ENCODE results near the gene QRICH1. TPM values are rescaled to one million over a fixed set of nuclear protein-coding genes. Genes with fewer than 3 reads are reported as not detected.

QRICH1 gene
- total and polyA plus RNA-seq, 2 of the 13 experiments (the other 11 are each of a cell fraction or from before 2014, with no cell fraction given), result 52.6 to 102 TPM

DNA sequence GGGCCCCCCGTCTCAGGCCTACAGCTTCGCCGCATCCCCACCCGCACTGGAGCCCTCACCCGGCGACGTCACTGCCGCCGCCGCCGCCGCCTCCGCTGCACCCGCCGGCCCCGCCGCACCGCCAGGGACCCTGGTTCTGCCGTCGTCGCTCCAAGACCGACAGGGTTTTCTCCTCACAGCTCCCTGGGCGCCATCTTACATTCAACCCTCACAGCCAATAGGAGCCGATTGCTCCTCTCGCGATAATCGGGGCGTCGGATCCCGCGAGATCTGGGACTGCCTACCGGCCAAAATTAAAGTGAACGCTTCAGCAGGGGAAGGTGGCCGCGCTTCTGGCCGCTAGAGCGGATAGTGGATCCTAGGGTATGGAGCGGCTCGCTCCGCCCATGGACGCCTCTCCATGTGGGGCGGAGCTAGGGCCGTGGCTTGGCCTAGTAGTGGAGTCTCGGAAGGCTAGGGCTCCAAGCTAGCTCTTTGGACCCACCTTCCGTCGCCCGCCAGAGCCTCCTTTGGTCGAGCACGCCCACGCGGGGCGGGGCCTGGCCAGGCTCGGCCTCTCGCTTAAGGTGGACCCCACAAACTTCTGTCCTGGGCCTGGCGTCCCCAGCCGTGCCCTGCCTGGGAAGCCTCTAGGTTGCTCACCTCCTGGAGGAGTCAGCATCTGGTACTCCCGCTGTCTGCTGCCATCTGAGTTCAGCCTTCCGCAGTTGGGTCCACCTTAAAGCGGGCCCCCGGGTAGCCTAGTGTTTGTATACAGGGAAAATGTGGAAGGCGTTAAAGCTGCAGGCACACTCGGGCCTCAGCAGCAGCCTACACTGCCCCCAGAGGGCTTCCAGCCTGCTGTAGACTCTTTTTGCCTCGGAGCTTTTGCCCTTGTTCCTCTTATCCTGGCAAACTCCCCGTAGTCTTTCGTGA, at the start of gene QRICH1 (continued):
- TF ChIP-seq, protein P1, sequence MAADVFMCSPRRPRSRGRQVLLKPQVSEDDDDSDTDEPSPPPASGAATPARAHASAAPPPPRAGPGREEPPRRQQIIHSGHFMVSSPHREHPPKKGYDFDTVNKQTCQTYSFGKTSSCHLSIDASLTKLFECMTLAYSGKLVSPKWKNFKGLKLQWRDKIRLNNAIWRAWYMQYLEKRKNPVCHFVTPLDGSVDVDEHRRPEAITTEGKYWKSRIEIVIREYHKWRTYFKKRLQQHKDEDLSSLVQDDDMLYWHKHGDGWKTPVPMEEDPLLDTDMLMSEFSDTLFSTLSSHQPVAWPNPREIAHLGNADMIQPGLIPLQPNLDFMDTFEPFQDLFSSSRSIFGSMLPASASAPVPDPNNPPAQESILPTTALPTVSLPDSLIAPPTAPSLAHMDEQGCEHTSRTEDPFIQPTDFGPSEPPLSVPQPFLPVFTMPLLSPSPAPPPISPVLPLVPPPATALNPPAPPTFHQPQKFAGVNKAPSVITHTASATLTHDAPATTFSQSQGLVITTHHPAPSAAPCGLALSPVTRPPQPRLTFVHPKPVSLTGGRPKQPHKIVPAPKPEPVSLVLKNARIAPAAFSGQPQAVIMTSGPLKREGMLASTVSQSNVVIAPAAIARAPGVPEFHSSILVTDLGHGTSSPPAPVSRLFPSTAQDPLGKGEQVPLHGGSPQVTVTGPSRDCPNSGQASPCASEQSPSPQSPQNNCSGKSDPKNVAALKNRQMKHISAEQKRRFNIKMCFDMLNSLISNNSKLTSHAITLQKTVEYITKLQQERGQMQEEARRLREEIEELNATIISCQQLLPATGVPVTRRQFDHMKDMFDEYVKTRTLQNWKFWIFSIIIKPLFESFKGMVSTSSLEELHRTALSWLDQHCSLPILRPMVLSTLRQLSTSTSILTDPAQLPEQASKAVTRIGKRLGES (CRISPR knock-in tag; IDR thresholded peaks at IDR 0.05; ENCODE audit: borderline replicate concordance), result no peak
- TF ChIP-seq ZSCAN25 (CRISPR knock-in tag; IDR thresholded peaks at IDR 0.05) (0 out of 2 replicates have a peak, but pooled peaks have one; percentile 31), ZNF674 (CRISPR knock-in tag; IDR thresholded peaks at IDR 0.05; ENCODE audit: low read depth) (no peak), PAWR (CRISPR knock-in tag; IDR thresholded peaks at IDR 0.05; ENCODE audit: borderline replicate concordance) (0 out of 2 replicates have a peak, but pooled peaks have one; percentile 31), SMAD9 (CRISPR knock-in tag; IDR thresholded peaks at IDR 0.05) (no peak), ZNF75D (CRISPR knock-in tag; IDR thresholded peaks at IDR 0.05; ENCODE audit: borderline replicate concordance) (no peak), TBP (CRISPR knock-in tag; IDR thresholded peaks at IDR 0.05) (no peak), ISL2 (CRISPR knock-in tag; IDR thresholded peaks at IDR 0.05) (no peak), NR2F2 (IDR thresholded peaks at IDR 0.05; ENCODE audit: borderline replicate concordance, low read depth) (peak; percentile 43; the same call in 1 of the 2 replicates), ZMYM2 (CRISPR knock-in tag; IDR thresholded peaks at IDR 0.05) (no peak), CREM (IDR thresholded peaks at IDR 0.05) (peak; percentile 76), CREM (CRISPR knock-in tag; IDR thresholded peaks at IDR 0.05) (no peak), ZBTB20 (CRISPR knock-in tag; IDR thresholded peaks at IDR 0.05; ENCODE audit: borderline replicate concordance, low read depth) (peak; percentile 76; the same call in 1 of the 2 replicates), ZNF564 (CRISPR knock-in tag; IDR thresholded peaks at IDR 0.05) (peak; percentile 47; the same call in 1 of the 2 replicates), ZBTB38 (CRISPR knock-in tag; IDR thresholded peaks at IDR 0.05) (peak; percentile 50), CREB1 (IDR thresholded peaks at IDR 0.05) (peak; percentile 28; the same call in 1 of the 2 replicates), CREB1 (CRISPR knock-in tag; IDR thresholded peaks at IDR 0.05) (no peak), ZNF274 (CRISPR knock-in tag; IDR thresholded peaks at IDR 0.05) (peak; percentile 71; the same call in 1 of the 2 replicates)
- TF ChIP-seq, protein P2, sequence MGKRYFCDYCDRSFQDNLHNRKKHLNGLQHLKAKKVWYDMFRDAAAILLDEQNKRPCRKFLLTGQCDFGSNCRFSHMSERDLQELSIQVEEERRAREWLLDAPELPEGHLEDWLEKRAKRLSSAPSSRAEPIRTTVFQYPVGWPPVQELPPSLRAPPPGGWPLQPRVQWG (CRISPR knock-in tag; IDR thresholded peaks at IDR 0.05; ENCODE audit: borderline replicate concordance, low read depth), result no peak
- TF ChIP-seq, protein P3, sequence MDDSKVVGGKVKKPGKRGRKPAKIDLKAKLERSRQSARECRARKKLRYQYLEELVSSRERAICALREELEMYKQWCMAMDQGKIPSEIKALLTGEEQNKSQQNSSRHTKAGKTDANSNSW (CRISPR knock-in tag; IDR thresholded peaks at IDR 0.05; ENCODE audit: borderline replicate concordance), result peak; percentile 72; the same call in 1 of the 2 replicates
- TF ChIP-seq, protein P4, sequence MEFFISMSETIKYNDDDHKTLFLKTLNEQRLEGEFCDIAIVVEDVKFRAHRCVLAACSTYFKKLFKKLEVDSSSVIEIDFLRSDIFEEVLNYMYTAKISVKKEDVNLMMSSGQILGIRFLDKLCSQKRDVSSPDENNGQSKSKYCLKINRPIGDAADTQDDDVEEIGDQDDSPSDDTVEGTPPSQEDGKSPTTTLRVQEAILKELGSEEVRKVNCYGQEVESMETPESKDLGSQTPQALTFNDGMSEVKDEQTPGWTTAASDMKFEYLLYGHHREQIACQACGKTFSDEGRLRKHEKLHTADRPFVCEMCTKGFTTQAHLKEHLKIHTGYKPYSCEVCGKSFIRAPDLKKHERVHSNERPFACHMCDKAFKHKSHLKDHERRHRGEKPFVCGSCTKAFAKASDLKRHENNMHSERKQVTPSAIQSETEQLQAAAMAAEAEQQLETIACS (CRISPR knock-in tag; IDR thresholded peaks at IDR 0.05), result no peak; the same call in 1 of the 2 replicates
- TF ChIP-seq, protein P5, sequence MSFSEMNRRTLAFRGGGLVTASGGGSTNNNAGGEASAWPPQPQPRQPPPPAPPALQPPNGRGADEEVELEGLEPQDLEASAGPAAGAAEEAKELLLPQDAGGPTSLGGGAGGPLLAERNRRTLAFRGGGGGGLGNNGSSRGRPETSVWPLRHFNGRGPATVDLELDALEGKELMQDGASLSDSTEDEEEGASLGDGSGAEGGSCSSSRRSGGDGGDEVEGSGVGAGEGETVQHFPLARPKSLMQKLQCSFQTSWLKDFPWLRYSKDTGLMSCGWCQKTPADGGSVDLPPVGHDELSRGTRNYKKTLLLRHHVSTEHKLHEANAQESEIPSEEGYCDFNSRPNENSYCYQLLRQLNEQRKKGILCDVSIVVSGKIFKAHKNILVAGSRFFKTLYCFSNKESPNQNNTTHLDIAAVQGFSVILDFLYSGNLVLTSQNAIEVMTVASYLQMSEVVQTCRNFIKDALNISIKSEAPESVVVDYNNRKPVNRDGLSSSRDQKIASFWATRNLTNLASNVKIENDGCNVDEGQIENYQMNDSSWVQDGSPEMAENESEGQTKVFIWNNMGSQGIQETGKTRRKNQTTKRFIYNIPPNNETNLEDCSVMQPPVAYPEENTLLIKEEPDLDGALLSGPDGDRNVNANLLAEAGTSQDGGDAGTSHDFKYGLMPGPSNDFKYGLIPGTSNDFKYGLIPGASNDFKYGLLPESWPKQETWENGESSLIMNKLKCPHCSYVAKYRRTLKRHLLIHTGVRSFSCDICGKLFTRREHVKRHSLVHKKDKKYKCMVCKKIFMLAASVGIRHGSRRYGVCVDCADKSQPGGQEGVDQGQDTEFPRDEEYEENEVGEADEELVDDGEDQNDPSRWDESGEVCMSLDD (CRISPR knock-in tag; IDR thresholded peaks at IDR 0.05; ENCODE audit: borderline replicate concordance), result no peak

Measured in HepG2 (cell line).